HG03095 (cell line): ENCODE measurements around the gene OR9K2.
"Not testable (repeated sequence)": the region's sequence is repeated elsewhere in the genome, so short reads cannot be mapped to it uniquely, and the experiment has no call there.

Source experiments
- ATAC-seq: cut with Tn5 transposase; IDR thresholded peaks from one replicate; pipeline ENCODE4 v1.9.1; 2021; ENCODE audit warnings: moderate library complexity; ENCODE audit not compliant: unreplicated experiment

OR9K2 gene

GRCh38 chr12:55126106-55126505 is at the start of gene OR9K2:
Gene OR9K2 (plus strand): TSS chr12:55126406. CDS start chr12:55129835, 3,429 bp downstream.
- ATAC-seq = no peak

GRCh38 chr12:55092579-55092978 is 33.6 kb upstream of the OR9K2 start:
- no peak for ATAC-seq

- no peak for ATAC-seq
Observed at GRCh38 chr12:55112378-55112875, 13.8 kb upstream of the OR9K2 start.

GRCh38 chr12:55116152-55116551 is 10.1 kb upstream of the OR9K2 start:
- no peak for ATAC-seq

GRCh38 chr12:55132816-55133215 is 6.6 kb downstream of the OR9K2 start:
- ATAC-seq = no peak

GRCh38 chr12:55142669-55143565 is 16.7 kb downstream of the OR9K2 start:
- ATAC-seq = no peak

GRCh38 chr12:55143566-55143870 is 17.3 kb downstream of the OR9K2 start:
- ATAC-seq = no peak

GRCh38 chr12:55167010-55167640 is 40.9 kb downstream of the OR9K2 start:
- ATAC-seq = not testable (repeated sequence)

- no peak for ATAC-seq
Observed at GRCh38 chr12:55171445-55171844, 45.2 kb downstream of the OR9K2 start.

GRCh38 chr12:55171846-55172245 is 45.6 kb downstream of the OR9K2 start:
- not testable (repeated sequence) for ATAC-seq

GRCh38 chr12:55172686-55173085 is 46.5 kb downstream of the OR9K2 start:
- no peak for ATAC-seq

GRCh38 chr12:55173456-55173855 is 47.2 kb downstream of the OR9K2 start:
- no peak for ATAC-seq
